ENCODE data around the gene NFIB.

NFIB gene

DNA sequence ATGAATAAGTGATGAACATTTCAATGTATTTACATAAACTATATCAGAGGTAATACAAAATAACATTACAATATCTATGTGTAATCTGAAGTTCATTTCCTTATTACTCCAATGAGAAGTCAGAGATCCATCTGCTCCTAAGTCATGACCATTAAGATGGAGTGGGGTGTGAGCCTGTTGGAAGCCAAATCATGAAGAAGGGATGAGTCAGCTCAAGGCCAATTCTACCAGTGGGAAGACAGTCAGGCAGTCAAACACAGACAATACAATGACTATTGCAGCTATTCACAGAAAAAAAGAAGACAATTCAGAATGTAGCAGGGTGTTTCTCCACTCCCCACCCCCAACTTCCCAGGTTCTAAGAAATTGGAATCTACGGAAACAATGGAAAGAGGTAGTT is 155.0 kb downstream of the NFIB start:
- in situ Hi-C loops (cut with MboI; ENCODE audit: low sequenced_read_pairs): no loop called here

DNA sequence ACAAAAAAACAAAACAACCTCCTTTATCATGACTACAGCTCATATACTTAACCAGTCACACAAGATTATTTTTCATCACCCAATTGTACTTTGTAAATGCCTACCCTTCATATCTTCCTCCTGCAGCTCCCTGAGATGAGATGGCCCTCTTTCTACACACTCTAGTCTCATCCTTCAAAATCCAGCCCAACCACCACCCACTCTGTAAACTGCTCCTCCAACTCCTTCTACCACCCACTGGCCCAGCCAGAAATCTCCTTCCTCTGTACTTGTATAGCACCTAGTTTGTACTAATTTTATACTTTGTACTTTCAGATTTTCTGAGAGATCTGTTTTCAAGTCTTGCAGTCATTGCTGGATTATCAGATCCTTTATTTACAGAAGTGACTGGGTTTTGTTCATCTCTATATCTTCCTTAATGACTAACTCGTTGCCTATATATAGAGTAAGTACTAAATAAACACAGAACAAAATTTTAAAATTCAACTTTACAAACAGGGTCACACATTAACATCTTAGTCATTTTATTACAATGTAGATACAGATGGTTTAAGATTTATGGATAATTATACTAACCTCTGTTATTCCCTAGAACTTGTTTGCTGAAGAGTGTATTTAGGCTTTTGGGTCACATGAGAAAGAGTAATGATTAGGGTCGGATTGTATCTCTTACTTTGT is 155.7 kb downstream of the NFIB start:
- in situ Hi-C loops (cut with MboI; ENCODE audit: low sequenced_read_pairs): no loop called here

DNA sequence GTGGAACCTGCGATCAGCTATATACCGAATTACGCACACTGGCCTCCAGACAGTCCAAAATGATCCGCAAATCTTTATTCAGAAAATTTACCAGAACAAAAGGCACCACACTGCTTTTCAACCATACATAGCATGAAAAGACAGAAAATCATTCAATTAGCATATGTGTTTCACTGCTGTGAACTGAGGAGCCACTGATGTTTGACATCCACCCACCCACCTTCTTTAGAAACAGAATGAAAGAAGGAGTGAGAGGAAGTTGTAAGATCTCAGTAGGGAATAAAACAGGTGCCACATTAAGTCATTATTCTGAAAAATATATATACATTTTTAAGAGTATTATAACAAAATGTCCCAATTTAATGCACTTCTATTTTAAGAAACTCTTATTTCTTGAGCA is 156.8 kb downstream of the NFIB start:
- in situ Hi-C loops (cut with MboI; ENCODE audit: low sequenced_read_pairs): no loop called here

DNA sequence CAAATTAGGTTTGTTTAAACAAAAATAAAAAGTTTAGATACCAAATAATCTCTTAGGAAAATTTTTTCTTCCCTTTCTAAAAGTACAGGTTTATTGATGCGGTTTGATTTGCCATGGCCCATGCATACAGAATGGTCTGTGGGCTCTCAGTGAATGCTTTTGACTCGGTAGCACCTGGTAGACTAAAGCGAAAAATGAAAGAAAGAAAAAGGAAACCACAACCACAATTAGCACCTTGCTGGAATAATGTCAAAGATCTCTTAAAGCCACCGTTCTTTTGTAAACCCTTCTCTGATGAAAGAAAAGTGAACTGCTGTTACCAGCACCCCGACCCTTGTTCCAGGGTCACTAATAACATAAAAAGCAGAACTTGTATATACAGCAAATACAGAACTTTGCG is 157.9 kb downstream of the NFIB start:
- in situ Hi-C loops (cut with MboI; ENCODE audit: low sequenced_read_pairs): no loop called here

DNA sequence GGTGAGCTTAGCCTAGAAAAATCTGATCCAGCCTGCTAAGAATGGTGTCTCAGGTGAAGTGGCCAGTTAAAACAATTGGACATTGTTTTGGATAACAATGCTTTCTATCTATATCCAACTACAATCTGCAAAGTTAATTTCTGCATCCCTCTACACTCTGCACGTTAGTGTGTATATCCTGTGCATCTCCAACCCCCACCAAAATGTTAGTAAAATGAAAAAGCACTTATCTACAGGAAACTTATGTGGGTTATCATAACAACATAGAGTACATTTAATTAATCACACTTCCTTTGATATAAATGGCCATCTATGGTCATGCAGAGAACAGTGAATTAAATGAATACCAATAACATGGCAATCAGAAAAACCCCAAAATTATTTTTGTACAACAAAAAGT is 158.7 kb downstream of the NFIB start:
- in situ Hi-C loops (cut with MboI; ENCODE audit: low sequenced_read_pairs): no loop called here

DNA sequence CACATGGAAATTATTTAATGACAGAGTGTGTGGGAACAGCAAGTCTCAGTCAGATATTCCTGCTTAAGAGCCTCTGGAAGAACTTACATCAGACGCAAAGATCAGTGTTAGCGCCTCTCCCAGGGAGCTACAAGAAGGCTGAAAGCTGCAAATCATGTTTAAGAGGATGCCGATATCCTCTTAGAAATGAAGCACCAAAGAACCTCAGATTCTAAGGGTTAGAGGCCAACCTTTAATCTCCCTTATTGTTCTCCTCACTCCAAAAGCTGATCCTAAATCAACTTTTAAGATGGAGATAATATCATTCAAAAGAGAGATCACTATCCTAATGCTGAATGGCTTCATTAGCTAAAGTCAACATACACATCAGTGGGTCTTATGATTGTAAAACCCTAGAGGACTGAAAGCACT is 160.6 kb downstream of the NFIB start:
- in situ Hi-C loops (cut with MboI; ENCODE audit: low sequenced_read_pairs): no loop called here

DNA sequence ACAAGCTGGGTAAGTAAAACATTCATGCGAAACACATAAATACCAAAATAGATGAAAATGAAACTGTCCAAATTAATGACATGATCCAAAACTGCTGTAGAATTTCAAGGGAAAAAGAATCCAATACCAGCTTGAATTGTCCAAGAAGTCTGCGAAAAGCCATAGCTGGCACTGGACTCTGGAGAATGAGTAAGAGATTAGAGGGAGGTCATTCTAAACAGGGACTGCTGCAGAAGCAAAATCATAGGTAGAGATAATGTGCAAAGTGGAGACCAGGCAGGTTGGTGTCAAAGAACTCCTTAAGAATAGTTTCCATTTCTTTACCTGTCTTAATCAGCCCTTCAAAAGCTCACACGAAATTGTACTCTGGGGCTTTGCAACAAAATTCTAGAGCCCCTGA is 162.5 kb downstream of the NFIB start:
- in situ Hi-C loops (cut with MboI; ENCODE audit: low sequenced_read_pairs): no loop called here

DNA sequence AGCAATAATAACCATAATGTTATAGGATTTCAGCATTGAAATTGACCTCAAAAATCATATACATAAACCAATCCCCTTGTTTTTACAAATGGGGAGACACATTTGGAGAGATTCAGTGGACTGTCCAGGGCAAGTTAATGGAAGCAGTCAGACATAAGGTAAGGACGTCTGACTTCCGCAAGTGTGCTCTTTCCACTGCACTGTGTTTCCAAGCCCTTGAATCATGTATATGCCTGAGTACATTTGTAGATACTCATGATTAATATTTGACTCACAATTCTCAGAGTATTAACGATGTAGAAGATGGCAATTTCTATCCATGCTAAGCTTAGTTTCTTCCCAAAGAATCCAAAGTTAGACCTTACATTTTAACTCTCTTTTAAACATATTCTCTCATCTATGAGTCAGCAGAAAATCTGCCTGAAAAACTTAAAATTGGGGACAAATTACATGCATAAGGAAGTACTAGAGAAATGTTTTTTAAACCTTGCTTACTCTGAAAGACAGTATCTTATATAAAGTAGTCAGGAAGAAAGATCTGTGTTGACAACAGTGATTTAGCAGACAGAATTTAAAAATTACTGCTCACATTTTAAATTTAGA is 165.3 kb downstream of the NFIB start:
- in situ Hi-C loops (cut with MboI; ENCODE audit: low sequenced_read_pairs): no loop called here

DNA sequence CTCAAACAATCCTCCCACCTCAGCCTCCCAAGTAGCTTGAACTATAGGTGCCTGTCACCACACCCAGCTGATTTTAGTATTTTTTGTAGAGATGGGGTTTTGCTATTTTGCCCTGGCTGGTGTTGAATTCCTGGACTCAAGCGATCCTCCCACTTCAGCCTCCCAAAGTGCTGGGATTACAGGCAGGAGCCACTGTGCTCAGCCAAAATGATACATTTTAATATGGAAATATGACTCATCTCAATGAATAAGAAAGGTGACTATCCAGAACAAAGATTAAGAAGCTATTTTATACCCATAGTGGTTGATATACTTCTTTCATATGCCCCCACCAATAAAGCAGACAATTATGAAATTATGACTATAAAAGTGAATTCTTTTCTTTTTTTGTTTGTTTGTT is 166.2 kb downstream of the NFIB start:
- in situ Hi-C loops (cut with MboI; ENCODE audit: low sequenced_read_pairs): no loop called here

DNA sequence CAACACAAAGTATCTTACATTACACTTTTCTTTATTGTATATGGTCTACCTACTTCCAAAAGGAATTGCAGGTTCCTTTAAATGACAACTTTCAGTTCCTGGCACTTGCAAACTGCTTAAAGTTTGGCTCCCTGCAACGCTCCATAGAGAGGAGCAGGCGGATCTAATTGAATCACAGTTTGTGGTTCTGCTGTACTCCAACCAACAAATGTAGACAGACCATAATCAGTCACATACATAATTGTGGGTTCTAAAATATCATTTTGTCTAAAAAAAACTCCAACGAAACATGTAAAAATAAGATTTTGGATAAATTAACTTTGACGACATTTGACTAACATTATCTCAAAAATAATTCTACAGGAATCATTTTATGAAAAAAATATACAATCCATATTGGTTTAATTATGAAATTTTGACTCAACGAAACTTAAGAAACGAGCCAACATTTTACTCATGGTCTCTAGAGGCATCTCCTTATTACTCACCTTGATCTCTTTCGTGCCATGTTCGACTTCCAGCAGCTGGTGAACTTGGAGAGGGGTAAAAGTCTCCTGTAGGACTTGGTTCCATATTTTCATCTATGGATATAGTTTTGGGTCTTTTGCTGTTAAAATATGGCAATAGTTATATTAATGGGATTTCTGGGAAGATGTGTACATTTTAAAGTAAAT is 167.6 kb downstream of the NFIB start:
- in situ Hi-C loops (cut with MboI; ENCODE audit: low sequenced_read_pairs): no loop called here

DNA sequence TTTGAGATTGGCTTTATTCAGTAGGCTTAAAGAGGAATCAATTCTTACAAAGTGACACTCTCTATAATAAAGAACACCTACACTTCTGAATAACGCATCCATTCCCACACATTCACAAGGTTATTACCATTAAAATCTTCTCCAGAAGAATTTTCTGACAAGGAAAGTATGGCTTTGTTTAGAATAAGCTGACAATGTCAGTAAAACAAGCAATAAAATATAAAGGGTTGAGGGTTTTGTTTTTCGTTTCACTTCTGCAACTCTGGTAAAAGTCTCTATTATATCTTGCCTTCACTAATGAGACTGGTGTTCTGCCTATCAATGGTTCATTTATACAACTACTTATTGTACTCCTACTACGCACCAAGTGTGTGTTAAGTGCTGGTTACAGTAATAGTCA is 169.7 kb downstream of the NFIB start:
- in situ Hi-C loops (cut with MboI; ENCODE audit: low sequenced_read_pairs): no loop called here

DNA sequence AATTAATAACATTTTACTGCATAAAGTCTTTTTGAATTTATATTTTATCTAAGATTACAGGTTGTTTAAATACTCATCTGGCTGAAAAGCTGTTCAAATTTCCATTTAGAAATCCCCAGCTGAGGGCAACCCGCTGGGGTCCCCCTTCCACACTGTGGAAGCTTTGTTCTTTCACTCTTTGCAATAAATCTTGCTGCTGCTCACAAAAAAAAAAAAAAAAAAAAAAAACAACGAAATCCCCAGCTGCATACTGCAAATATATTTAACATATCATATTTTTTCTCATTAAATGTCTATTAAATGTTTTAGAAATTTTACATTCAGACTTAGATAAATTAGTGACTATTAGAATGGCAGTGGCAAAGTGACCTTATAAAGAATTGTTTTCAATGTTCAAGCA is 172.2 kb downstream of the NFIB start:
- in situ Hi-C loops (cut with MboI; ENCODE audit: low sequenced_read_pairs): no loop called here

DNA sequence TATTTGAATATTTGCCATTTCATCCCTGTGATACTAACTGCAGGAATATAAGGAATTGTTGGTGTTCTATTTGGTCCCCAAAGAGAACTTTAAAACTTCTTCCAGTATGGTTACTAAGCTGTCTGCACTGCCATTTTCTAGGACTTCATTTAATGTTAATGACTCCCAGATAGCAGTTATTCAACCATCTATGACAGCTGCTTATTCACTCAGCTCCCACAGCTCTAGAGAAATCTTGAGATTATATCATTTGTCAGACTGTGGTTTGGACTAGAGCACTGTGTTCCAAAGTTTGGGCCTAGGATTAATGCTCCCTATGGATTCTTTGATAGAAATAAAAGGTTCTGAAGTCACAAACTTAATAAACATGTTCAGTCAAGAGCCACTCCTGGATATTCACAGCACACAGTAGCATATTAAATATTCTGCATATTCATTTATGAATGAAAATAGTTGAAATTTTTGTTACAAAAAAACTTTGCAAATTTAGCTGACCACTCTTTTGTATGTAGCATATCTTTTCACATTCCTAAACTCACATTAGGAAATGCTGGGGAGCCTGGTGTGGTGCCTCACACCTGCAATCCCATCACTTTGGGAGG is 173.7 kb downstream of the NFIB start:
- in situ Hi-C loops (cut with MboI; ENCODE audit: low sequenced_read_pairs): no loop called here

DNA sequence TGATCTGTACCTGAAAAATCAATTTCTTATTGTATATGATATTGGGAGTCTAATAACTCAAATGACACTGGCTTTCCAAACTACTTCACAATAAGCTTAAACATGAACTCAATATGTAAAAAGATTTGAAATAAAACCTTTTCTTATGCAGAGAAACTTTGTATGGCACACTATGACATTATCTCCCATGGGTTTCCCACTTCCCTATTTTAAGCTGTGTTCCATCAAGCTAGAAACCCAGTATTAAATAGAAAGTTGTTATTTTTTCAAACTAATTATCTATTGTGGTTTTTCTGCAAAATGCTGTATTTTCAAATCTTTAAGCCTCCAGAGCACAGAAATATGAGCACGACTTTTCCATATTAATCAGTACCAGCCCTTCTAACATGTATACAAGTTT is 174.7 kb downstream of the NFIB start:
- in situ Hi-C loops (cut with MboI; ENCODE audit: low sequenced_read_pairs): no loop called here

DNA sequence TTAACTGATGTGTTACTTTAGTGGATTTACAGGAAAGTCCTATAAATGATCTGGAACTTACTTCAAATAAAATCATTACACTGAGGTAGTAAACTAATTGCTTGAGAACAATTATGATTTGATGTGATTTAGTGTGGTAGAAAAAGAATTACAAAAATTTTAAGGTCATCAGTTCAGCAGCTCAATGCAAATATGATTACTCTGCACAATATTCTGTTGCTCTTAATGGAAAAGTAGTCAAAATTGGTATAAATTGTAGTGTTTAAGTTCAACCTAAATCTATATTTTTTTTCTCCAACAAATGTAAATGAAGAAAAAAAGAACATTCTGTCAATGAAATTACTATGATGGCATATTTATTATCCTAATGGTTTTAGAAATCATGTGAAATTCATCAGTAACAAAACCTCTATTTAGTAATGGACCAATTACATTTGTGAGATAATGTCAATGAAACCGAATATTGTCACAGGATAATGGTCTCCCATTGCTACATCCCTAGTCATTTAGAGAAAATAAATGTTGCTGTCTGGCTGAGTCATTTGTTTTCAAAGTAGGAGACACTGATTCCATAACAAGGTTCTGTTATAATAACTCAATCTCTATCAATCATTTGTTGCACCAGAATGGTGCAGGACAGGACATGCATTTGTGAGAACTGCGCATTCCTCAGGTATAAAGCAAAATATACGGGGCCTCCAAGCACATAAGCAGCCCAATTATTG is 177.1 kb downstream of the NFIB start:
- in situ Hi-C loops (cut with MboI; ENCODE audit: low sequenced_read_pairs): no loop called here

DNA sequence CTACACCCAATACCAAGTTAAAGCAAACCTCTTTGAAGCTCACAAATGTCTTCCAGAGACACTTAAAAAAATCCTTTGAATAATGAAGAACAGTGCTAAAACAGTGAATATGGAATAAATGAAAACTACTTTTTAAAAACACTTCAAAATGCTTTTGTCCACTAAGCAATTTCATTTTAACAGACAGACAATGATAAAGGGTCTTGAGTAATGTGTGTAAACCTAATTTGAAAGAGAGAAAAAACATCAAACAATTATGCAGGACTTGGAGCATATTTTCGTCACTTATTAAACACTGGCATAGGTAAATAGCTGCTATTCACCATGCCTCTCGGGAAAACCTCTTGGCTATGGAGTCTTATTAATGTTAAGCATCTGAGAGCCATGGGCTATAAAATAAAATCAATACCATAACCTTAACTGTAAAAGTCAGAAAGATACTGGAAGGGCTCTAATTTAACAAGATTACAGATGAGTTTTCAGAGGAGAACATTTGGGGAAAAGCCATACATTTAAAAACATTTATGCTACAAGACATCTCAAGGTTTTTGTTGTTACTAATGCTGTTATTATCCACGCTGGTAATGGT is 177.8 kb downstream of the NFIB start:
- in situ Hi-C loops (cut with MboI; ENCODE audit: low sequenced_read_pairs): no loop called here

DNA sequence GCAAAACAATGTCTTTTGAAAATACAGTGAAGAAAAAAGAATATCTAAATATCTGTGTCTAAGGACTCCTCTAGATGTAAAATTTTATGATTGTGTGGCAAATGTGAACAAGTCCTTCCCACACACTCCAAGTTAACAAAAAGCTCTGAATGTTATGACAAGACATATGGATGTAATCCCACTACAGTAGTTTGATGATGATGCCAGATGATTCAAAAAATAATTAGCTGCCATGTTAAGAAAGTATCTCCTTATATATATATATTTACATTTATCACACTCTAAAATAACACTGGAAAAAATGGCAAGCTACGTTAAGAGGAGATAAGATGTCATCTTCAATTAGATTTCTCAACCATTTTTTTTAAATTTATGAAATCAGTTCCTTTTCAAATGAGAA is 178.5 kb downstream of the NFIB start:
- in situ Hi-C loops (cut with MboI; ENCODE audit: low sequenced_read_pairs): no loop called here

DNA sequence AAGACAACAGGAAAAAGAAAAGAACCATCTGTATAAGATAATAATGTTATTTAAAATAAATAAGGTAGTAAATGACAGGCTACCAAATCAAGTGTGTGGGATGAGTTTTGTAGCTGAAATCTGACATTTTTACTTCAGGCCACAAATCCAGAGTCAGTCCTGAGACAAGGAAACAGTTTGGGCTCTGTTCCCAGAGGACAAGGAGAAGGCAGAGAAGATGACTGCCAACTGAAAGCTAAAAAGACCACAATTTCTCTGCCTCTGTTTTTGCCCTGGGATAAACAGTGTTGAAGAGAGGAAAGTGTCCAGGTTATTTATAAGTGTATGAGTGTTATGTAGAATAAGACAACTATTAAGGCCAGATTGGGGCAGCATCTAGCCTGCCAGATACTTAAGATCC is 180.5 kb downstream of the NFIB start:
- in situ Hi-C loops (cut with MboI; ENCODE audit: low sequenced_read_pairs): no loop called here

DNA sequence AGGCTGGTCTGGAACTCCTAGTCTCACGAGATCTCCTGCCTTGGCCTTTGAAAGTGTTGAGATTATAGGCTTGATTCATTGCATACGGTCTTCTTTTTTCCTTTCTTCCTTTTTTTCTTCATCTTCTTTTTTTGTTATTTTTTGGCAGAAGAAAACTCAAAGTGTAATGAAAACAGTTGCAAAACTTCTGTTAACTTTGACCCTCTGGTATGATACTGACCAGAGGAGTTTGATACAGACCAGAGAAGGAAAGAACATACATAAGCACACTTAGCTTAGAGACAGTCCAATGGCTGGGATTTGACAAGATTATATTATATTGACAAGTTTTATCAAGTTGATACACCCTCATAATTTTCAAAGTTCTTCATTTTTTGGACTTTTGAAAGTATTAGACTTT is 181.2 kb downstream of the NFIB start:
- in situ Hi-C loops (cut with MboI; ENCODE audit: low sequenced_read_pairs): no loop called here

DNA sequence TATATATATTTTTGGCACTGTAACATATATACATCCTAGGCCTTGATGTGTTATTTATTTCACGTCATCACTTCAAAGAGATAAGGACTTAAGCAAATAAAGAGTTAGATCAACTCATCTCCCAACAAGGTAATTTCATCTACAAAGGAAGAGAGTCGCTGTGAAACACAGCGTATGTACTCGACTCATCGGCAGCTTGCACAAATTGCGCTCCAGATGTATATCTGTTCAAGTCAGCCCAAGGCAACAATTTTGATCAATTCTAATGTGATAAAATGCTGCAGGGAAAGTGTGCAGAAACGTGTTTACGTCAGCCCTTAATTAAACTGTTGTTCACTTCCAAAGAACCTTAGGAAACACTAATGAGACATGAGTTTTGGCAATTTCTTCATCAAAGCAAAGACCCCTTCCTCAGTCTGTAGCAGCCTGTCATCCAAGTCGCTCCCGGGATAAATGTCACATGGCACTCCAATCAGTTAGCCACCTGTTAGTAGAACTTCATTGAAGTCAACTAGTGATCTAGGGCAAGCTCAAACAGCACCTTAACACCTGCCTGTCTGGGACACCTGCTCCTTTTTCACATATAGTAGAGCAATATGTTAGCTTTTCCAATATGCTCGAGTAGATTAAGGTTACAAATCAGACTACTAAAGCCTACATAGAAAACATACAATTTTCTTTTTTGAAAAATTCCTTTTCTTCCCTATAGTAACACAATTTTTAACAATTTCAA is 182.4 kb downstream of the NFIB start:
- in situ Hi-C loops (cut with MboI; ENCODE audit: low sequenced_read_pairs): no loop called here

Data from HL-60/S4 treated with phorbol 12-myristate 13-acetate at 8.2 ng/mL for 4 days and 3 days (cell line).